GM19099 (cell line): ENCODE results near the gene TBC1D22B.

Source experiments
- POLR2A ChIP-seq: IDR thresholded peaks from 3 replicates; pipeline ENCODE4 v1.6.1; 2011; ENCODE audit warnings: low read depth; ENCODE audit not compliant: insufficient read length; ENCODE audit errors: extremely low read depth

The TBC1D22B gene, protein sequence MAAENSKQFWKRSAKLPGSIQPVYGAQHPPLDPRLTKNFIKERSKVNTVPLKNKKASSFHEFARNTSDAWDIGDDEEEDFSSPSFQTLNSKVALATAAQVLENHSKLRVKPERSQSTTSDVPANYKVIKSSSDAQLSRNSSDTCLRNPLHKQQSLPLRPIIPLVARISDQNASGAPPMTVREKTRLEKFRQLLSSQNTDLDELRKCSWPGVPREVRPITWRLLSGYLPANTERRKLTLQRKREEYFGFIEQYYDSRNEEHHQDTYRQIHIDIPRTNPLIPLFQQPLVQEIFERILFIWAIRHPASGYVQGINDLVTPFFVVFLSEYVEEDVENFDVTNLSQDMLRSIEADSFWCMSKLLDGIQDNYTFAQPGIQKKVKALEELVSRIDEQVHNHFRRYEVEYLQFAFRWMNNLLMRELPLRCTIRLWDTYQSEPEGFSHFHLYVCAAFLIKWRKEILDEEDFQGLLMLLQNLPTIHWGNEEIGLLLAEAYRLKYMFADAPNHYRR

DNA sequence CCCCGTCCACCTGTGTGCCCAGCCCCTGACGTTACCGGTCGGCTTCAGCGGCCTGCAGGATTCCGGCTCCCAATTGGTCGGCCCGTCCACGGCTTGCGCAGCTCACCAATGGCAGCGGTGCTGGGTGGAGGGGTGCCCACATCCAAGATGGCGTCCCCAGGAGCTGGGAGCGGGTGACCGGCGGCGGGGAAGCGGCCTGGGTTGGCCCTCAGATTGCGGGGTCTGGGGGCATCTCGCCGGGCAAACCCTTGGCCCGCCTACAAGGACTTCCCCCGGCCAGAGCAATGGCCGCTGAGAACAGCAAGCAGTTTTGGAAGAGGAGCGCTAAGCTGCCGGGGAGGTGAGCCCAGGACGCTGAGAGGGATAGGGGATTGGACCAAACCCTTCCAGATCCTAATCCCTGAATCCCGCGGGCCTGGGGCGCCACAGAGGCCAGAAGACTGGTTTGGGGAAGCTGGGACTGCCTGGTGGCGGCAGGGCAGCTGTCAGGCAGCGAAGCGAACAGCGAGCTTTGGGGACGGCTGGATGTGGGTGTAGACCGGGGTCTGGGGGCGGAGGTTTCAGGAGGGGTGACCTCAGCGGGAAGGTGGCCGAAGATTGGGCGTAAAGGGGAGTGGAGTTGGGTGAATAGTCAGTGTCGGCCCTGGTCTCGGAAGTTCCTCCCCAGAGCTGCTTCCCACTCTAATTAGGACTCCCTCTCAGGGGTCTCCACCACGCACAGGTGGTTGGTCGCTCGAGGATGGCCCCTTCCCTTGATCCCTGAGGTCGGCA is at the start of gene TBC1D22B, which contains the start of gene TMEM217:
Gene TBC1D22B, plus strand, starts transcription at position 139 of the 771 bp plus-strand sequence. Its CDS starts 146 bp downstream, at position 285.
Gene TMEM217, minus strand, starts transcription at position 511 of the 771 bp plus-strand sequence. CDS start 39,114 bp downstream, outside the sequence.
- peak; percentile 61 for TF ChIP-seq POLR2A

DNA sequence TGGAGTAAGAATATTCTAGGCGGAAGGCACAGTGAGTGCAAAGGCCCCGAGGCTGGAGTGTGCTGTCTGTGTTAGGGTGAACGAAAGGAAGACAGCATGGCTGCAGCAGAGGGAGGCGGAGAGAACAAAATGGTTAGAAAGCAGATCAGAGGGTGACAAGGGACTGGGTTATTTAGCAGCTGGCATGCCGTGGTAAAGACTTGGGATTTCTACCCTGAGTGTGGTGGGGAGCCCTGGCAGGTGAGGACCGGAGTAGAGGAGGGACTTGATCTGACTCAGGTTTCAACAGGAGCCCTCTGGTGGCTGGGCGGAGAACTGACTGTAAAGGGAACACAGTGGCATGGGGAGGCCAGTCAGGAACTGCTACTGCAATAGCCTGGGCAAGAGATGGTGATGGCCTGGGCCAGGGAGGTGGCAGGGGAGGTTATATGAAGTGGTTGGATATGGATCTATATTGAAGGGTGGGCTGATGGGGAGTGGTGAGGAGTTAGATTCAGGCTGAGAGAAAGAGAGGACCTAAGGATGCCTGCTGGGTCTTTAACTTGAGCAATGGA is 49.6 kb upstream of the TBC1D22B start:
- no peak for TF ChIP-seq POLR2A

DNA sequence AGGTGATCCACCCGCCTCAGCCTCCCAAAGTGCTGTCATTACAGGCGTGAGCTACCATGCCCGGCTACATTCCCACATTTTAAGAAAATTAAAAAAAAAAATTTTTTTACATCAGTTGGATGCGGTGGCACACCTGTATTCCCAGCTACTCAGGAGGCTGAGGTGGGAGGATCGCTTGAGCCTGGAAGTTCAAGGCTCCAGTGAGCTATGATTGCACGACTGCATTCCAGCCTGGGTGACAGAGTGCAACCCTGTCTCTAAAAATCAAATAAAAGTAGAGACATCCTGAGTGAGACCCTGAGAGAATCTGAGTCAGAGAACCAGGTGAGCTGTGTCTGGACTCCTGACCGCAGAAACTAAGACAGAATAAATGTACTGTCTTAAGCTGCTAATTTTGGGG is 48.8 kb upstream of the TBC1D22B start:
- TF ChIP-seq POLR2A: no peak

DNA sequence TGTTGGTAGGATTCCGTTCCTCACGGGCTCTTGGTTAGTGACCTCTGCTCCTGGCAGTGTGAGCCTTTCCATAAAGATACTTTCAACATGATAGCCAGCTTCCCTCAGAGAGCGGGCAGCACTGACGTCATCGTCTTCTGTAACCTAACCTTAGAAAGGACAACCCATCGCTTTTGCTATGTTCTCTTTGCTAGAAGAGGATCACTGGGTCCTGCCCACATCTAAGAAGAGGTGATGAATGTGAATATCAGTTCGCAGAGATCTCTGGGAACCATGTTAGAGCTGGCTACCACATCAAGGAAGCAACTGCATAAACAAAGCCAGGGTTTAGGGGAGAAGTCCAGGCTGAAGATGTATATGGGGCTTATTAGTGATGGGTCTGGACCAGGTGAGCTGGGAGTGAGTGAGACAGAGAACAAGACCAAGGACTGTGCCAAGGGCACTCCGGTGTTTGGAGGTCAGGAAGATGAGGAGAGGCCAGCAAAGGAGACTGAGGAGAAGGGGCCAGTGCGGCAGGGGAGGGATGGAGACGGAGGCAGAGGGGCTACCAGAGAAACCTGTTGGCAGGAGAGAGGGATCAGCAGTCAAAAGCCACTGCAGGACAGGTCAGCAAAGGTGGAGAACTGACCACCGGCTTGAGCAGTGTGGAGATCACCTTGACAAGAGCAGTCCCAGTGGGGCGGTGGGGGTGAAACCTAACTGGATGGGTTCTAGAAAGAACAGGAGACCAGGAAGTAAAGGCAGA is 47.9 kb upstream of the TBC1D22B start:
- no peak for TF ChIP-seq POLR2A

DNA sequence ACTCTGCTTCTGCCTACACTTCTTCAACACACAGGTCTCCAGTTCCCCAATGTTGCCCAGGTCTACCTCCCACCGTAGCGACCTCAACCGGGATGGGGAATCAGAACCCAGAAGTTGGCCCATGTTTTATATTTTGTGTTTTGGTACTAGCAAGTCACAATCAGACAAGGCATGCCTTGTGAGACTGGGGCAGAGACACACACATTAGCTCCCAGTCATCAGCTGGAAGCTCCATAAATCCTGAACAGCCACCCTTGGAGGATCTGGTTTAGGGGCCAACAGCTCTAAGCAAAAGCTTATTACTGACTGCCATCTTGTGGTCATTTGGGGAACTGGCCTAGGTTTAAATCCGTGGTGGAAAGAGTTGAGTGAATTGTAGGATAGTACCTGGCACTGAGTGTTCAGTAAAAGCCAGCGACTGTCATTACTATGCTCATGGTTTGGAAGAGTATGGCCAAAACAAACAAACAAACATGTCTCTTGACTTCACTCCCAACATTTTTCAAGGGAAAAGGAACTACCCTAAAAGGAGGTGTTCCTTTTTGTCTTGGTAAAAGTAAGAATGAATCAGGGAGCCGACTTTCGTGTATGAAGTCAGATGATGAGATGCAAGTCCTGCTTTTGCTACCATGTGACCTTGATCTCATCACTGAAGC is 47.1 kb upstream of the TBC1D22B start:
- TF ChIP-seq POLR2A: no peak

DNA sequence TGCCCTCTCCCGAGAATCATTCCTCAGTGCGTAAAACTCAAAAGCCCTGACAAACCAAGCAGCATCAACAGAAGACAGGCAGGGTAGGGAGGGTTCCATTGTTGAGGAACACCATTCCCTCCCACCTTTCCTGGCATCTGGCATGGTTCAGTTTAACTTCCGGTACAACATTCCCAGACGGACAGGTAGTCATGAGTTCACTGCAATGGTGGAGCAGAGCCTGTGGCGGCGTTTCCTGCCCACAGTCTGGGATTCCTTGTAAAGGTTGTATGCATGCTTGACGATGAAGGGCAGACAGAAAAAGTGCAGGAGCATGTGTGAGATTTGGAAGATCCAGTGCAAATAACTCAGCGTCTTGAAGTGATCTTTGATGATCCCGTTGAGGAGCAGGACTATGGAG is 45.3 kb upstream of the TBC1D22B start:
- no peak for TF ChIP-seq POLR2A

DNA sequence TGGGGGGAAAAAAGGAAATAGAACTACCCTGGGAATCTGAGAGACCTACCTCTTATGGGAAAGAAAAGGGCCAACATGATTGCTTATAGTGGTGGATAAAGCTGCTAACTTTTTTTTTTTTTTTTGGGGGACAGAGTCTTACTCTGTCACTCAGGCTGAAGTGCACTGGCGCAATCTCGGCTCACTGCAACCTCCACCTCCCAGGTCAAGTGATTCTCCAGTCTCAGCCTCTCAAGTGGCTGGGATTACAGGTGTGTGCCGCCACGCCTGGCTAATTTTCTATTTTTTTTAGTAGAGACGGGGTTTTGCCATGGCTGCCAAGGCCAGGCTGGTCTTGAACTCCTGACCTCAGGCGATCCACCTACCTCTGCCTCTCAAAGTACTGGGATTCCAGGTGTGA is 39.5 kb upstream of the TBC1D22B start:
- TF ChIP-seq POLR2A: no peak

DNA sequence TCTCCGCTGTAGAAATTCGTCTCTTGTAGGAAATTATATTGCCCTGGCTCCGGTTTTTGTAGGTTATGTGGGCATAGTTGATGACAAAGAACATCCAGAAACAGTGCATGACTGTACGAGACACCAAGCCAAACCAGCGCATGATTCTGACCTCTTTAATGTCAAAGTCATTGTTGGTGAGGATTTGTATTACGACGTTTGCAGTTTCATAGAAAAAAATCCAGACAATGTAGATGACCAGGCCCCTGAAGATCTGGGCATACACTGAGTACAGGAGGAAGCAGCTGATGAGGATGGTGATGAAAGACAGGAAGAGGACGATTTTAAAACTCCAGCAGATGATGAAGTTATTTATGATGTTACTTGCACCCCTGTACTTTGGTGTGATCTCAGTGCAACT is 39.1 kb upstream of the TBC1D22B start:
- no peak for TF ChIP-seq POLR2A

DNA sequence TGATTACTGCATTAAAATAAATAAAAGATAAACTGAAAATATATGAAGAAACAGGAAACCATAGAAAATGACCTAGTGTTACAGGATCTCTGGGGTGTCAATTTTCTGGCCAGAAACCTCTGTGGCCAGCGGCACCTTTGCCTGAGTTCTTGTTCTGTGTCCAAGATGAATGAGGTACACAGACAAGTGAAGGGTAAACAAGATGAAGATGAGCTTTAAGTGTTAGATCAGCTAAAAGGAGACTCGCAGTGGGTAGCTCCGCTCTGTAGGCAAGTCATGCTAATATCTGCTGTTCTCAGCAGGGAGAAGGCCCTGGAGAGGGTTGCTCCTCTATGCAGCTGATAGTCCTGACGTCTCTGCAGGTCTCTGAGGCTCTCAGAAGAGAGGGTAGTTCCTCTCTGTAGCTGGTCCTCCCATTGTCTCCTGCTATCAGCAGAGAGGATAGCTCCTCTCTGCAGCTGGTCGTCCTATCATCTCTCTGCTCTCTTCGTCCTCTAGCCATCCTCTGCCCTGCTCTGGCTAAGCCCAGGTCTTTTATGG is 35.9 kb upstream of the TBC1D22B start:
- no peak for TF ChIP-seq POLR2A

DNA sequence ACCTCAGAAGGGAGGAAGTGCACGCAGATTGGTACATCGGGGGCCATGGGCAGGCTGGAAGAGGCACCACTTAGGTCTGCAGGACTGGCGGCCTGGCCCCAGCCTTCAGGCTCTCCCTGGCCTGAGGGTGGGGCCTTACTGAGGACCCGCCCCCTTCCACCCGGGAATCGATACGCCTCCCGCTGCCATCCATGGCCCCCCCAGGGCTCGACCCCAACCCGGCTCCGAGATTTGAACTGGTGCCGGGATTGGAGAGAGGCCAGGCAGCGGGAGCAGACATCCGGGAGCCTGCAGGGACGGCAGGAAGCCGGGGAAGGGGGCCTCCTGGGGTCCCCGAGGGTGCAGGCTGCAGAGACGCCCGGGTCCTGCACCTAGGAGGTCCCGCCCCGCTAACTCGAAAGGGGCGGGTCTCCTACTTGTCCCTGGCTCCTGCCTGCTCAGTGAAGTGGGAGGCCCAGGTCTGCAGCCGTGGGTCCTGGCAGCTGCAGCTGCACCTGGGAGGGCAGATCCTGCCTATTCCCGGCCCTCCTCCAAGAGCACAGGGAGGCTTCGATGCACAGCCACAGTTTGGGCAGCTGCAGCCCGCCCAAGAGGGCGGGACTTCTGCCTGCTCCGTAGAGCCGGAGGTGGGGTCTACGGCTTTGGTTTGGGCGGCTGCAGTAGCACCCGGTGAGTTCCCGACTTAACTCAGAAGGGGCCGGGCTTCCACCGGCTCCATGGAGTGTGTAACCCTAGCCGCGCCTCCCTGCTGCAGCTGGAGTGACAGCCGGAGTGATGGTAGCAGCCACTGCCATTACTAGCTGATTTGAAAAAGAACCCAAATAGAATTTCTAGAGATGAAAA is 35.2 kb upstream of the TBC1D22B start:
- TF ChIP-seq POLR2A: no peak

DNA sequence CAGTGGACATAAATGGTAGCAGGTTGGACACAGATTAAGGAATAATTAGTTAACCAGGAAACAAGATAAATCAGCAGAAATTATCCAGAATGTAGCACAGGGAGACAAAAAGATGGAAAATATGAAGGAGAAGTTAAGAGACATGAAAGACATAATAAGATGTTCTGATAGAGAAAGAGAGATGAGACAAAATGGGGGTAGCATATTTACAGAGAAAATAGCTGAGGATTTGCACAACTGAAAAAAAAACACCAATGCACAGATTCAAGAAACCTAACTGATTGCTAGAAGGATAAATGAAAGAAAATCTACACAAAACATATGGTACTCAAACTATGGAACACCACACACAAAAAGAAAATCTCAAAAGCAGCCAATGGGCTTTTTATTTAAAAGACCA is 34.6 kb upstream of the TBC1D22B start:
- no peak for TF ChIP-seq POLR2A

DNA sequence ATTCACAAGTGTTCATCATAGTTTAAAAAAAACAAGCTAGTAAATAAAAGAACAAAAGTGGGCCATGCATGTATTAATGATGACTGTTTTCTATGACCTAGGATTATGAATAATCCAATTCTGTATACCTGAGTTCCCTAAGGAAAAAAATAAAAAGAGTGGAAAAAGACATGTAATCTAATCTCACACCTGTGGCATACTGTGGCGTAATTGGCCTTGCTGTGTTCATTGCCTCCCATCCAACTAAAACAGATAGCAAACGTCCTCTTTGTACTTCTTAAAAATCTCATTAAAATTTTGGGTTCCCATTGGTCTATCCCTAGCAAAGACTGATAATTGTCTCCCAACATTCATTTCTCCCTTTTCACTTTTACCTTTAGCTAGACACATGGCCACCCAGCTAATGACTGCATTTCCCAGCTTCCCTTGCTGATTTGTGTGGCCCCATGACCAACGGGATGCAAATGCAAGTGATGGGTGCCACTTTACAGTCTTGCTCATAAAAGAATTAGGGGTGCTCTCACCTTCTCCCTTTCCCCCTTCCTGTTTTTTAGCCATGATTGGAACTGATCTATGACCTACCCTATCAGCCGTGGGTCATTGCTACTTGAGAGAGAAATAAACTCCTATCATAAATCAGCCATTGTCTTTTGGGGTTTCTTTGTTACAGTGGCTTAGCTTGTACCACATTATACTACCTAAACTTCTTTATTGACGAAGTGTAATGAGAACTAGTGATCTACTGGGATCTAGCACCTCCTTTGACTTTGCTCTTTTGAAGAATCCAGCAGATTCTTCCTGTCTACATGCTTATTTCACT is 32.0 kb upstream of the TBC1D22B start:
- no peak for TF ChIP-seq POLR2A
